ENCODE data around the gene TMUB1. TPM values are rescaled to one million over a fixed set of nuclear protein-coding genes. Genes with fewer than 3 reads are reported as not detected.

The TMUB1 gene
- total RNA-seq, 2 experiments from 2014 or later: 80.3 to 81.1 TPM

DNA sequence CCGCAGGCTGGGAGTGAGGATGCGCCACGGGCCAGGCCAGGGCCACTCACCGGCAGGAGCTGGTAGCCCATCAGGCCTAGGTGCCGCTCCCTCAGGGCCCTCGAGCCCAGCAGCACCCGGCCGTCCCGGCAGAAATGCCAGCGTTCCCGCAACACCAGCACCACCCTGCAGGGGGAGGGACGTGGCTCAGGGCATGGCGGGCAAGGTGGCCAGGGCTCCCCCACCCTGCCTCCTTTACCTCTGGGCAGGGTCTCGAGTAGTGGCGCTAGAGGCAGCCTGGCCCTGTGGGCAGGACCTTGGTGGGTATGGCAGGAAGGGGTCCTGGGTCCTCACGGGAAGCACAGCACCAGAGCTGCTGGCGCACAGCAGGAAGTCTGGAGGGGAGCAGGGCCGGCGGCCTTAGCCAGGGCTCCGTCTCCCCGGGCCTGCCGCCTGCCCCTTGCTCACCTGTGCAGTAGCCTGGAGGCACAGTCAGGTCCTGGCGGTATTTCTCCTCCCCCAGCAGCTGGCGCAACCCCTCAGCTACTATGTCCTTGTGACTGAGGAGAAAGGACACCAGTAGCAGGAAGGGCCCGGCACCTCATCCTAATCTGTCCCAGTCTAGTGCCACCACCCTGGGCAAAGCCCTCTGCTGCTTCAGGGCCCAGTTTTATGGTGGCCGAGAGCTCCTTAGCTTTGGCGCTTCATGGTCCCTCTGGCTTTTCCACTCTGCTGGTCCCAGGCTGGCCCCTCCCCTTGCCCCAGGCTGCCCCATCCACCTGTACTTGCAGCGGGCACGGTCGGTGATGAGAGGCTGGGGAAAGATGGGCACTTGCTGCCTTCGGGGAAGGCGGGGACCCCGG, 6.2 kb downstream of the TMUB1 start:
- Mint-ChIP-seq H3K9me3 (no peaks in the 10 kb centered on the region), H3K27ac (no peak overlapping the region), H3K36me3 (ENCODE audit: low read depth) (peaks cover 34% of the 10 kb centered on the region), H3K4me1 (peaks cover 22% of the 10 kb centered on the region), H3K4me3 (no peak overlapping the region), H3K27me3 (no peaks in the 10 kb centered on the region)
- CTCF ChIA-PET: interaction anchor here (0.9 to 1.4 kb wide), 4 partner anchors 18 to 59 kb away, joined by 3 read pairs; no protein-coding TSS in a partner anchor
- POLR2A ChIA-PET: no interaction called here
- DNase-seq: no peak

DNA sequence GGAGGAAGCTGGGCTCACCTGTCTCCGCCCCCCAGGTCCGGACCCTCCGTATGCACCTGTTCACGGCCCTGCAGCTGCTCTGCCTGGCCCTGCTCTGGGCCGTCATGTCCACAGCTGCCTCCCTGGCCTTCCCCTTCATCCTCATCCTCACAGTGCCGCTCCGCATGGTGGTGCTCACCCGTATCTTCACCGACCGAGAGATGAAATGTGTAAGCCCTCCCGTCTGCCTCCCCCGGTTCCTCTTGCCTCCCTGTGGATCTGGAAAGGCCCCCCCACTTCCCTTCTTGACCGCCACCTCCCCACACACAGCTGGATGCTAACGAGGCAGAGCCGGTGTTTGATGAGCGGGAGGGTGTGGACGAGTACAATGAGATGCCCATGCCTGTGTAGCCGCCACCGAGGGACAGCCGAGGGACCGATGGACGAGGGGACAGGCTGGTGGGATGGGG, 7.3 kb downstream of the TMUB1 start:
- ChIA-PET POLR2A (interaction anchor here (0.9 kb wide), 1 partner anchor 17 kb away, joined by 3 read pairs; no protein-coding TSS in a partner anchor), CTCF (interaction anchor here (1.0 to 1.4 kb wide), 2 partner anchors 17 to 34 kb away, joined by 3 read pairs; no protein-coding TSS in a partner anchor)
- Mint-ChIP-seq H3K4me3 (no peak overlapping the region), H3K4me1 (peaks cover 18% of the 10 kb centered on the region), H3K36me3 (ENCODE audit: low read depth) (peaks cover 38% of the 10 kb centered on the region), H3K9me3 (no peaks in the 10 kb centered on the region), H3K27me3 (no peaks in the 10 kb centered on the region), H3K27ac (no peak overlapping the region)
- no peak for DNase-seq

DNA sequence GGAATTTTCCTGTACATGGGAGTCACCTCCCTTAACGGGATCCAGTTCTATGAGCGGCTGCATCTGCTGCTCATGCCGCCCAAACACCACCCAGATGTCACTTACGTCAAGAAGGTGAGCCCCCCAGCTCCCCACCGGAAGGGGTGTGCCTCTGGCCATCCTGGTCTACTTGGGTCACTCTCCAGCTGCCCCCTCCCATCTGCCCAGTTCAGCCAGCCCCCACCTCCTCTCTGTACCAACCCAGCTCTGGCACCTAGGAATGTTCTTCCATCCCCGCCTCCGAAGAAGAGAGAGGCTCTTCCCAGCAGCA, 7.7 kb downstream of the TMUB1 start:
- H3K4me1 Mint-ChIP-seq: peaks cover 18% of the 10 kb centered on the region
- no peaks in the 10 kb centered on the region for H3K27me3 Mint-ChIP-seq
- POLR2A ChIA-PET: interaction anchor here (0.9 kb wide), 1 partner anchor 17 kb away, joined by 3 read pairs; no protein-coding TSS in a partner anchor
- no peaks in the 10 kb centered on the region for H3K9me3 Mint-ChIP-seq
- no peak overlapping the region for H3K27ac Mint-ChIP-seq
- no peak for DNase-seq
- H3K36me3 Mint-ChIP-seq (ENCODE audit: low read depth): peaks cover 39% of the 10 kb centered on the region
- no peak overlapping the region for H3K4me3 Mint-ChIP-seq
- CTCF ChIA-PET: interaction anchor here (1.4 kb wide), 1 partner anchor 35 kb away, joined by 3 read pairs; no protein-coding TSS in a partner anchor

DNA sequence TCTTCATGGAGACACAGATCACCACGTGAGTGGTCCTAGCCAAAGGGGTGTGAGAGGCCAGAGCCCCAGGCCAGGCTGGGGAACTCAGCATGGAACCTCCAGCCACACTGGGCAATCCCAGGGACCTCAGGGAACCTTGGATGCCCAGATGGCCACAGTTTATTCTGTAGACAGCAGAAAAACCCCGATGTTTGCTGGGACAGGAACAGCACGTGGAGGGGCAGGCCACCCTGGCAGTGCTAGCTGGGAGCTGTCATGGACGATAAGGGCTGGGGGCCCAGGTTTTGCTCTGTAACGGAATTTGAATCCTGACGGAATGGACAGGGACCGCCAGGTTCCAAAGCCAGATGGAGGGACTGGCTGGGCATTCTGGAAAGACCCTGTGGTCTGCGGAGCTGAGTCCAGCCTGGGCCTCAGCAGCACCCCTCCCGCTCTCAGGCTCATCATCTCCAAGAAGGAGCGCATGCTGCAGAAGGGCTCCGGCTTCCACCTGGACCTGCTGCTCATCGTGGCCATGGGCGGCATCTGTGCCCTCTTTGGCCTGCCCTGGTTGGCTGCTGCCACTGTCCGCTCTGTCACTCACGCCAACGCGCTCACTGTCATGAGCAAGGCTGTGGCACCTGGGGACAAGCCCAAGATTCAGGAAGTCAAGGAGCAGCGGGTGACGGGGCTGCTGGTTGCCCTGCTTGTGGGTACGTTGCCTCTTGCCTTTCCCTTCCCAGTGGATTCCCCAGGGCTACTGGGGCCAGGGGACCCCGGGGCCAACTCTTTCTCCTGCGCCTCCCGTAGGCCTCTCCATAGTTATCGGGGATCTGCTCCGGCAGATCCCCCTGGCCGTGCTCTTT, 8.3 kb downstream of the TMUB1 start:
- Mint-ChIP-seq H3K4me1 (peaks cover 18% of the 10 kb centered on the region), H3K27me3 (no peaks in the 10 kb centered on the region), H3K9me3 (no peaks in the 10 kb centered on the region), H3K4me3 (no peak overlapping the region), H3K27ac (no peak overlapping the region), H3K36me3 (ENCODE audit: low read depth) (peaks cover 42% of the 10 kb centered on the region)
- CTCF ChIA-PET: interaction anchor here (1.4 kb wide), 1 partner anchor 35 kb away, joined by 3 read pairs; no protein-coding TSS in a partner anchor
- DNase-seq: no peak
- POLR2A ChIA-PET: interaction anchor here (1.2 kb wide), 1 partner anchor 39 kb away, joined by 3 read pairs; no protein-coding TSS in a partner anchor

DNA sequence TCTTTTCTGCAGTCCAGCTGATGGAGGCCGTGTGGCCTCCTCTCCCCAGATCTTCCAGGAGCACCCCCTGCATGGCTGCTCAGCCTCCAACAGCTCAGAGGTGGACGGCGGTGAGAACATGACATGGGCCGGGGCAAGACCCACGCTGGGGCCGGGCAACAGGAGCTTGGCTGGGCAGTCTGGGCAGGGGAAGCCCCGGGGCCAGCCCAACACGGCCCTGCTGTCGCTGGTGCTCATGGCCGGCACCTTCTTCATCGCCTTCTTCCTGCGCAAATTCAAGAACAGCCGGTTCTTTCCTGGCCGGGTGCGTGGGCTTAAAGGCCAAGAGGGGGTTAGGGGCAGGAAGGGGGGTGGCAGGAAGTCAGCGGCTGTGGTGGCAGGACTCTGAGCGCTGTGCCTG, 9.3 kb downstream of the TMUB1 start:
- Mint-ChIP-seq H3K9me3 (no peaks in the 10 kb centered on the region), H3K4me1 (peaks cover 8% of the 10 kb centered on the region), H3K27me3 (no peaks in the 10 kb centered on the region), H3K36me3 (ENCODE audit: low read depth) (peaks cover 40% of the 10 kb centered on the region), H3K4me3 (no peak overlapping the region), H3K27ac (no peak overlapping the region)
- CTCF ChIA-PET: no interaction called here
- POLR2A ChIA-PET: interaction anchor here (1.2 kb wide), 1 partner anchor 40 kb away, joined by 3 read pairs; no protein-coding TSS in a partner anchor
- DNase-seq: no peak

DNA sequence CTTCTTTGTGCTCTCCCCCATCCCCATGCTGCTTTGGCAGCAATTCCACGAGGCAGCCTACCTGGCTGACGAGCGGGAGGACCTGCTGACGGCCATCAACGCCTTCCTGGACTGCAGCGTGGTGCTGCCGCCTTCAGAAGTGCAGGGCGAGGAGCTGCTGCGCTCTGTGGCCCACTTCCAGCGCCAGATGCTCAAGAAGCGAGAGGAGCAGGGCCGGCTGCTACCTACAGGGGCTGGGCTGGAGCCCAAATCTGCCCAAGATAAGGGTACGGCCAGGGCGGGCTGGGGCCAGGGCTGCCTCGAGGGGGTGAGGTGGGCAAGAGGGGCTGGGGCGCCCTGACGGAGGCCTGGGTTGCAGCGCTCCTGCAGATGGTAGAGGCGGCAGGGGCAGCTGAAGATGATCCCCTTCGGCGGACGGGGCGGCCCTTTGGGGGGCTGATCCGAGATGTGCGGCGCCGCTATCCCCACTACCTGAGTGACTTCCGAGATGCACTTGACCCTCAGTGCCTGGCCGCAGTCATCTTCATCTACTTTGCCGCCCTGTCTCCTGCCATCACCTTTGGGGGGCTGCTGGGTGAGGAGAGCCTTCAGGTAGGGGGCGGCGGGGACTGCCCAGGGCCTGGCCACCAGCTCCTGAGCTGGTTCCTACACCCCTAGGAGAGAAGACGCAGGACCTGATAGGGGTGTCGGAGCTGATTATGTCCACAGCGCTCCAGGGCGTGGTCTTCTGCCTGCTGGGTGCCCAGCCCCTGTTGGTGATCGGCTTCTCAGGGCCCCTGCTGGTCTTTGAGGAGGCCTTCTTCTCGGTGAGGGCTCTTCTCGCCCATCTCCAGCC, 12.0 kb downstream of the TMUB1 start:
- CTCF ChIA-PET: no interaction called here
- Mint-ChIP-seq H3K27ac (no peak overlapping the region), H3K36me3 (ENCODE audit: low read depth) (peaks cover 40% of the 10 kb centered on the region), H3K9me3 (no peaks in the 10 kb centered on the region), H3K27me3 (no peaks in the 10 kb centered on the region), H3K4me1 (no peaks in the 10 kb centered on the region), H3K4me3 (no peak overlapping the region)
- DNase-seq: no peak
- POLR2A ChIA-PET: interaction anchor here (1.4 kb wide), 1 partner anchor 9 kb away, joined by 4 read pairs; no protein-coding TSS in a partner anchor

DNA sequence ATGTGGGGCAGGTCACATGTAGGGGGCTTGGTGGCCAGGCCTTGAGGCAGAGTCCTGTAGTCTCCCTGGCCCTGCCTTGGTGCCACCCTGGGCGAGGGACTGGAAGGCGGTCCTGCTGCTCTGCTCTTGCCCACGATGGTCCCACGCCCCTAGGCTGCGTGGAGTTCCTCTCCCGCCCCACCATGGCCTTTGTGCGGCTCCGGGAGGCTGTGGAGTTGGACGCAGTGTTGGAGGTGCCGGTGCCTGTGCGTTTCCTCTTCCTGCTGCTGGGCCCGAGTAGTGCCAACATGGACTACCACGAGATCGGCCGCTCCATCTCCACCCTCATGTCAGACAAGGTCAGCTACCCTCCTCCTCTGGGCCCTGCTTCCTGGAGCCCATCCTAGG, 12.7 kb downstream of the TMUB1 start:
- H3K27ac Mint-ChIP-seq: no peak overlapping the region
- DNase-seq: no peak
- no peaks in the 10 kb centered on the region for H3K9me3 Mint-ChIP-seq
- peaks cover 34% of the 10 kb centered on the region for H3K36me3 Mint-ChIP-seq (ENCODE audit: low read depth)
- no peak overlapping the region for H3K4me3 Mint-ChIP-seq
- no peaks in the 10 kb centered on the region for H3K4me1 Mint-ChIP-seq
- ChIA-PET POLR2A (interaction anchor here (1.4 kb wide), 1 partner anchor 9 kb away, joined by 4 read pairs; no protein-coding TSS in a partner anchor), CTCF (no interaction called here)
- no peaks in the 10 kb centered on the region for H3K27me3 Mint-ChIP-seq

DNA sequence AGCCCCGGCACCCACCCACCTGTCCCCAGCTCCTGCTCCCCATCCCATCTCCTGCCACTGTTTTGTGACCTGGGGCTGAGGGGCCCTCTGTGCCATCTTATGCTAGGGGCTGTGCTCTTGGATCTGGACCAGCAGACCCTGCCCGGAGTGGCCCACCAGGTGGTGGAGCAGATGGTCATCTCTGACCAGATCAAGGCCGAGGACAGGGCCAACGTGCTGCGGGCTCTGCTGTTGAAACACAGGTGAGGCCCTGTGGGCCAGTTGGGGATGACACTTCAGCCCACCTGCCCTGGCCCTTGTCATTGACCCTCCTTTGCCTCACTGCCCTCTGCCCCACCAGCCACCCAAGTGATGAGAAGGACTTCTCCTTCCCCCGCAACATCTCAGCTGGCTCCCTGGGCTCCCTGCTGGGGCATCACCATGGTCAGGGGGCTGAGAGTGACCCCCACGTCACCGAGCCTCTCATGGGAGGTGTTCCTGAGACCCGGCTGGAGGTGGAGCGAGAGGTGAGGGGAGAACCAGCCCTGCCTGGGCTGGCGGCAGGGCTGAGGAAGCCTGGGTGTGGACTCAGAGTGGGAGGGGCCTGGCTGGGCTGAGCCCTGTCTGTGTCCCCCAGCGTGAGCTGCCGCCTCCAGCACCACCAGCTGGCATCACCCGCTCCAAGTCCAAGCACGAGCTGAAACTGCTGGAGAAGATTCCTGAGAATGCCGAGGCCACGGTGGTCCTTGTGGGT, 13.3 kb downstream of the TMUB1 start:
- Mint-ChIP-seq H3K4me3 (no peak overlapping the region), H3K36me3 (ENCODE audit: low read depth) (peaks cover 37% of the 10 kb centered on the region), H3K4me1 (no peaks in the 10 kb centered on the region), H3K27me3 (no peaks in the 10 kb centered on the region), H3K9me3 (no peaks in the 10 kb centered on the region), H3K27ac (no peak overlapping the region)
- ChIA-PET CTCF (no interaction called here), POLR2A (interaction anchor here (1.4 kb wide), 1 partner anchor 10 kb away, joined by 4 read pairs; no protein-coding TSS in a partner anchor)
- DNase-seq: no peak

DNA sequence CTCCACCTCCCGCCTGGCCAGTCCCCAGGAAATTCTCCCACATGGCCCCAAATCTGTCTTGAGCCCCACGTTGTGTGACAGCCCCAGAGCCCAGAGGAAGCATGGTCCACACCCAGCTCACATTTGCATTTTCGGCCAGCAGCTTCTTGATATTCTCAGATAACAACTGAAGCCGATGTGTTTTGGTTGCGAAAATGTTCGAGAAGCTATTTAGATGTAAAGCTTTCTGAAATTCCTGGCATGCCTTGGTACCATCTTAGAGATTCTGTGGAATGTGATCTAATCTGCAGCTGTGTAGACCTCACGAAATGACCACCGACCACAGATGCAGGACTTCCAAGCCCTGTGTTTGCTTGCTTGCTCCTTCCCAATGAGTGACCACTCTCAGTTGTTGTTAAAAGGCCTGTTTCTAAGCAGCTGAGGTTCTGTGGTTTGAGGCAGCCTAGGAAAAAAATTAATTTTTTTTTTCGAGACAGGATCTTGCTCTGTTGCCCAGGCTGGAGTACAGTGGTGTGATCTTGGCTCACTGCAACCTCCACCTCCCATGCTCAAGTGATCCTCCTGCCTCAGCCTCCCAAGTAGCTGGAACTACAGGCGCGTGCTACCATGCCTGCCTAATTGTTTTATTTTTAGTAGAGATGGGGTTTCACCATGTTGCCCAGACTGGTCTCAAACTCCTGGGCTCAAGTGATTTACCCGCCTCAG, 15.1 kb downstream of the TMUB1 start:
- H3K4me3 Mint-ChIP-seq: no peak overlapping the region
- H3K27ac Mint-ChIP-seq: no peak overlapping the region
- no peak for DNase-seq
- H3K9me3 Mint-ChIP-seq: no peaks in the 10 kb centered on the region
- ChIA-PET CTCF (interaction anchor here (1.1 kb wide), 1 partner anchor 40 kb away, joined by 3 read pairs; the partner anchor contains the start of gene ABCB8), POLR2A (no interaction called here)
- H3K36me3 Mint-ChIP-seq (ENCODE audit: low read depth): peaks cover 39% of the 10 kb centered on the region
- no peaks in the 10 kb centered on the region for H3K27me3 Mint-ChIP-seq
- H3K4me1 Mint-ChIP-seq: no peaks in the 10 kb centered on the region

DNA sequence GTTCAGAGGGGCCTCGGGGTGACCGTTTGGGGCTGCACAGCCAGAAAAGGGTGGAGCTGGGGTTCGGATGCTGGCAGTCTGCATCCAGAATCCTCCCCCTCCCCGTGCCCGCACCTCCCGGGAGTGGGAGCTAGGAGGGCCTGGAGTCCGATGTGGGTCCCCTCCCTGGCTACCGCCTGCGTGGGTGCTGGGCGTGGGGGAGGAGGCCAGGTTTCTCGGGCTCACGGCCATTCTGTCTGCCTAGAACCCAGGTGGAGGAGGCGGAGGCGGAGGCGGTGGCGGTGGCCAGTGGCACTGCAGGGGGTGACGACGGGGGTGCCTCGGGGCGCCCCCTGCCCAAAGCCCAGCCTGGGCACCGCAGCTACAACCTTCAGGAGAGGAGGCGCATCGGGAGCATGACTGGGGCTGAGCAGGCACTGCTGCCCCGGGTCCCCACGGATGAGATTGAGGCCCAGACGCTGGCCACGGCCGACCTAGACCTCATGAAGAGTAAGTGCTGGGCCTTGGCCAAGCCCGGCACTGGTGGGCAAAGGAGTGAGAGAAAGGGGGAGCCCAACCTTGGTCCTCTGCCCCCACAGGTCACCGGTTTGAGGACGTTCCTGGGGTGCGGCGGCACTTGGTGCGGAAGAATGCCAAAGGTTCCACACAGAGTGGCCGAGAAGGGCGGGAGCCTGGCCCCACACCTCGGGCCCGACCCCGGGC, 16.9 kb downstream of the TMUB1 start:
- ChIA-PET POLR2A (interaction anchor here (0.9 kb wide), 1 partner anchor 14 kb away, joined by 4 read pairs; the partner anchor contains the start of gene FASTK), CTCF (no interaction called here)
- no peak overlapping the region for H3K4me3 Mint-ChIP-seq
- no peak for DNase-seq
- H3K4me1 Mint-ChIP-seq: peaks cover 6% of the 10 kb centered on the region
- no peak overlapping the region for H3K27ac Mint-ChIP-seq
- H3K9me3 Mint-ChIP-seq: no peaks in the 10 kb centered on the region
- peaks cover 38% of the 10 kb centered on the region for H3K36me3 Mint-ChIP-seq (ENCODE audit: low read depth)
- no peaks in the 10 kb centered on the region for H3K27me3 Mint-ChIP-seq

DNA sequence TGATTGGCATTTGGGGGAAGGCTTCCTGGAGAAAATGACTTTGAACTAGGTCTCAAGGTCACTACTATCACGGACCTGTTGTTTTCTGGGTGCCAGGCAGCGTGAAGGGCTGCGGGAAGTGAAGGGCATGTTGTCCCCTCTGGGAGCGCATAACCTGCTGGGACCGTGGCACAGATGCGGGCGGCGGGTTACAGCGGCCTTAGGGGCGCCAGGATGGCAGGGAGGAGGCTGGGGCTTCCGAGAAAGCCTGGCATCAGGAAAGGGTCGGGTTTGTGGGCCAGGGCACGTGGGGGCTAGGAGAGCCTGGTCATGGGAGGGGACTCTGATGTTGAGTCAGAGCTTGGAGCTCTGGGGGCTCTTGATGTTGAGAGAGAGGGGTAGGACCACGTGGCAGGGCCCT, 17.8 kb downstream of the TMUB1 start:
- no peak for DNase-seq
- no peak overlapping the region for H3K27ac Mint-ChIP-seq
- H3K36me3 Mint-ChIP-seq (ENCODE audit: low read depth): peaks cover 37% of the 10 kb centered on the region
- no peaks in the 10 kb centered on the region for H3K9me3 Mint-ChIP-seq
- CTCF ChIA-PET: no interaction called here
- H3K4me3 Mint-ChIP-seq: no peak overlapping the region
- H3K4me1 Mint-ChIP-seq: peaks cover 14% of the 10 kb centered on the region
- H3K27me3 Mint-ChIP-seq: no peaks in the 10 kb centered on the region
- POLR2A ChIA-PET: interaction anchor here (0.9 kb wide), 1 partner anchor 15 kb away, joined by 4 read pairs; the partner anchor contains the start of gene FASTK
